Gastrocnemius medialis (tissue), 4 donors: ENCODE measurements around the gene YWHAG.

Experiments used
- POLR2A ChIP-seq, 2 donors: fragments of 450-650 bp; IDR thresholded peaks; one replicate each; pipeline ENCODE4 v1.6.1; 2017; ENCODE audit warnings: antibody characterized with exemption in 2 of 2, mild to moderate bottlenecking in 2 of 2, moderate library complexity in 2 of 2
- TF ChIP-seq, protein P1 (sequence below), 5 experiments: fragments of 450-650 bp in 3 of 5; fragments of 200-600 bp in 2 of 5; sonication (generic) in 2 of 5; IDR thresholded peaks in 4 of 5; conservative IDR thresholded peaks in 1 of 5; 1 replicate in 4 of 5; 2 replicates in 1 of 5; pipeline ENCODE4 v1.5.1; 2016 to 2019; ENCODE audit warnings: antibody characterized with exemption in 5 of 5, mild to moderate bottlenecking in 3 of 5, moderate library complexity in 3 of 5

DNA sequence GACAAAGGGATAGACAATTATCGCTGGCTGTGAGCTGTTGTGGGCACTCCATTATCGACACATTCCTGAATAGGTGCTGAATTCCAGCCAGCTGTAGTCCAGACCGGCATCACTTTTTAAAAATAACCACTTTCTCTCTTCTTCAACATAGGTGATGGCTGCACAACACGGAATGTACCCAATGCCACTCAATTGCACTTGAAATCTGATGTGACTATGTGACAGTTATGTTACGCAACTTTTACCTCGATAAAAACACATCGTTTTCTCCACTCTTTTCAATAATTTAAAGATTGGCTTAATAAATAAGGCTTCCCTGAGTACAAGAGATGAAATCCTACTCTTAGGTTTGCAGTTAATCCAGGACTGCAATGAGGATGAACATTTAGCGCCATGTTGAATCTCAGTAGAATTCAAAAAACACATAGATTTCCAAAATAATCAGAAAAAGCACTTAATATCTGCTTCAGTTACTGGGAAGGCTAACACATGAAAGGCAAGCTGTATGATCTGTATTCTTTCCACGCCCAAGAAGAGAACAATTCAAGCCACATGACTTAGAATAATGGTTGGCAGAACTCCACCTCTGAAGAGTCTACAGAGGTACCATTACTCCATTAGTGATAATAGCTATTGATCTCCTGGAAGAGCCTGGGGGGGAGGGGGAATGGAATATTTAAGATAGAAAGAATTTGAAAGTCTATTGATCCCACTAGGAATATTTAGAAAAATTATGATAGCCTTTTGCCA is 3.6 kb downstream of the YWHAG start:
- TF ChIP-seq, protein P1, sequence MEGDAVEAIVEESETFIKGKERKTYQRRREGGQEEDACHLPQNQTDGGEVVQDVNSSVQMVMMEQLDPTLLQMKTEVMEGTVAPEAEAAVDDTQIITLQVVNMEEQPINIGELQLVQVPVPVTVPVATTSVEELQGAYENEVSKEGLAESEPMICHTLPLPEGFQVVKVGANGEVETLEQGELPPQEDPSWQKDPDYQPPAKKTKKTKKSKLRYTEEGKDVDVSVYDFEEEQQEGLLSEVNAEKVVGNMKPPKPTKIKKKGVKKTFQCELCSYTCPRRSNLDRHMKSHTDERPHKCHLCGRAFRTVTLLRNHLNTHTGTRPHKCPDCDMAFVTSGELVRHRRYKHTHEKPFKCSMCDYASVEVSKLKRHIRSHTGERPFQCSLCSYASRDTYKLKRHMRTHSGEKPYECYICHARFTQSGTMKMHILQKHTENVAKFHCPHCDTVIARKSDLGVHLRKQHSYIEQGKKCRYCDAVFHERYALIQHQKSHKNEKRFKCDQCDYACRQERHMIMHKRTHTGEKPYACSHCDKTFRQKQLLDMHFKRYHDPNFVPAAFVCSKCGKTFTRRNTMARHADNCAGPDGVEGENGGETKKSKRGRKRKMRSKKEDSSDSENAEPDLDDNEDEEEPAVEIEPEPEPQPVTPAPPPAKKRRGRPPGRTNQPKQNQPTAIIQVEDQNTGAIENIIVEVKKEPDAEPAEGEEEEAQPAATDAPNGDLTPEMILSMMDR (IDR thresholded peaks at IDR 0.05 in 4 of 5, conservative IDR thresholded peaks at IDR 0.05 in 1 of 5): no peak
- TF ChIP-seq POLR2A (IDR thresholded peaks at IDR 0.05): no peak
